MM.1S (cell line): ENCODE results near the gene KRT5.
"Not testable (repeated sequence)": the region's sequence is repeated elsewhere in the genome, so short reads cannot be mapped to it uniquely, and the experiment has no call there.

ENCODE experiments used
- DNase-seq: peaks from one replicate; pipeline ENCODE4 v3.0.0-alpha.2; 2015
- H2AFZ ChIP-seq: fragments of 300-600 bp; sonication (generic); 2 replicates; pipeline ENCODE4 v1.6.0; 2016; ENCODE audit warnings: antibody characterized with exemption, low read length
- H3F3A ChIP-seq: fragments of 300-600 bp; sonication (generic); 2 replicates; pipeline ENCODE4 v1.6.1; 2016; ENCODE audit warnings: mild to moderate bottlenecking, antibody characterized with exemption, low read length, moderate library complexity, mixed read lengths; ENCODE audit not compliant: insufficient read depth
- H3K27ac ChIP-seq: fragments of 300-600 bp; sonication (generic); 2 replicates; pipeline ENCODE4 v1.5.1; 2016; ENCODE audit warnings: mild to moderate bottlenecking, low read length
- H3K27me3 ChIP-seq: fragments of 300-600 bp; sonication (generic); replicated peaks from 2 replicates; pipeline ENCODE4 v1.6.0; 2016; ENCODE audit warnings: low read length; ENCODE audit not compliant: insufficient read depth
- H3K36me3 ChIP-seq: fragments of 300-600 bp; sonication (generic); replicated peaks from 2 replicates; pipeline ENCODE4 v1.6.1; 2016; ENCODE audit warnings: mild to moderate bottlenecking, low read length, mixed read lengths; ENCODE audit not compliant: insufficient read depth
- H3K4me1 ChIP-seq: fragments of 300-600 bp; sonication (generic); 2 replicates; pipeline ENCODE4 v1.6.1; 2016; ENCODE audit warnings: low read length, mixed read lengths
- H3K4me2 ChIP-seq: fragments of 300-600 bp; sonication (generic); 2 replicates; pipeline ENCODE4 v1.6.0; 2016; ENCODE audit warnings: low read depth, low read length
- H3K4me3 ChIP-seq: fragments of 300-600 bp; sonication (generic); 2 replicates; pipeline ENCODE4 v1.5.1; 2016; ENCODE audit warnings: low read length, mixed read lengths
- H3K79me2 ChIP-seq: fragments of 300-600 bp; sonication (generic); 2 replicates; pipeline ENCODE4 v1.6.1; 2016; ENCODE audit warnings: mixed run types, low read length, mixed read lengths
- H3K9ac ChIP-seq: fragments of 300-600 bp; sonication (generic); 2 replicates; pipeline ENCODE4 v1.6.1; 2016; ENCODE audit warnings: low read length, mixed read lengths
- H3K9me2 ChIP-seq: fragments of 300-600 bp; sonication (generic); replicated peaks from 2 replicates; pipeline ENCODE4 v1.6.1; 2016; ENCODE audit warnings: mild to moderate bottlenecking, low read length, mixed read lengths; ENCODE audit not compliant: insufficient read depth
- H3K9me3 ChIP-seq: fragments of 300-600 bp; sonication (generic); replicated peaks from 2 replicates; pipeline ENCODE4 v1.6.1; 2016; ENCODE audit warnings: mild to moderate bottlenecking, low read length, mixed read lengths; ENCODE audit not compliant: insufficient read depth
- H4K20me1 ChIP-seq: fragments of 300-600 bp; sonication (generic); 2 replicates; pipeline ENCODE4 v1.6.1; 2016; ENCODE audit warnings: mild to moderate bottlenecking, low read length, moderate library complexity, mixed read lengths; ENCODE audit not compliant: insufficient read depth
- EZH2 ChIP-seq: fragments of 300-600 bp; sonication (generic); optimal IDR thresholded peaks from 2 replicates; pipeline ENCODE3; 2017; ENCODE audit warnings: low read depth, mild to moderate bottlenecking, antibody characterized with exemption, low read length, mixed read lengths
- EZH2phosphoT487 ChIP-seq: fragments of 300-600 bp; sonication (generic); IDR thresholded peaks from 2 replicates; pipeline ENCODE4 v1.6.1; 2018; ENCODE audit warnings: antibody characterized with exemption, low read length
- TF ChIP-seq, protein P1 (sequence below): fragments of 300-600 bp; sonication (generic); IDR thresholded peaks from 2 replicates; pipeline ENCODE4 v1.5.1; 2016; ENCODE audit warnings: antibody characterized with exemption, low read length, mixed read lengths

KRT5 gene

DNA sequence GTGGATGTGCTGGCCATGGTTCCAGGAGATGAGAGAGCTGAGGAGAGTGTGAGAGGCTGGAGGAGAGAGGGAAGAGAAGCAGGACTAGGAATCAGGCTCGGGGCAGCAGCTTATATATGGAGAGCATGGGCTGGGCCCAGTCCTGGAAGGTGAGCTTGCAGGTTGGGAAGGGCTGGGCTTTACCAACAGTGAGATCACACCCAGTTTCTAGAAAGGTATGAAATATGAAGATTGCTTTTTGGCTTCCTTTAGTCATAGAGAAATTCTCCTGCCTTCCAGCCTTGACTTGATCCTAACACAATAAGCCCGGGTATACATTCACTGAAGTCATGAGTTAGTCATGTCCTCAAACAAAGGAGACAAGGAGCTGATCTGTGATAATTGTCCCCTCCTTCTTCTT, 27.0 kb downstream of the KRT5 start, which contains the start of gene KRT6A:
KRT6A (minus strand) TSS at position 86 of the 400 bp plus-strand sequence; CDS start at position 17, 69 bp downstream.
- no peak within 1 kb of the TSS for H3K4me3 ChIP-seq
- no peak within 1 kb of the TSS for H3K4me2 ChIP-seq
- H3K79me2 ChIP-seq, result no peaks in the 10 kb centered on the region
- no peak within 1 kb of the TSS for H3K9ac ChIP-seq
- H3K9me3 ChIP-seq, result no peaks in the 10 kb centered on the region
- no peak within 1 kb of the TSS for H2AFZ ChIP-seq
- TF ChIP-seq, protein P1, sequence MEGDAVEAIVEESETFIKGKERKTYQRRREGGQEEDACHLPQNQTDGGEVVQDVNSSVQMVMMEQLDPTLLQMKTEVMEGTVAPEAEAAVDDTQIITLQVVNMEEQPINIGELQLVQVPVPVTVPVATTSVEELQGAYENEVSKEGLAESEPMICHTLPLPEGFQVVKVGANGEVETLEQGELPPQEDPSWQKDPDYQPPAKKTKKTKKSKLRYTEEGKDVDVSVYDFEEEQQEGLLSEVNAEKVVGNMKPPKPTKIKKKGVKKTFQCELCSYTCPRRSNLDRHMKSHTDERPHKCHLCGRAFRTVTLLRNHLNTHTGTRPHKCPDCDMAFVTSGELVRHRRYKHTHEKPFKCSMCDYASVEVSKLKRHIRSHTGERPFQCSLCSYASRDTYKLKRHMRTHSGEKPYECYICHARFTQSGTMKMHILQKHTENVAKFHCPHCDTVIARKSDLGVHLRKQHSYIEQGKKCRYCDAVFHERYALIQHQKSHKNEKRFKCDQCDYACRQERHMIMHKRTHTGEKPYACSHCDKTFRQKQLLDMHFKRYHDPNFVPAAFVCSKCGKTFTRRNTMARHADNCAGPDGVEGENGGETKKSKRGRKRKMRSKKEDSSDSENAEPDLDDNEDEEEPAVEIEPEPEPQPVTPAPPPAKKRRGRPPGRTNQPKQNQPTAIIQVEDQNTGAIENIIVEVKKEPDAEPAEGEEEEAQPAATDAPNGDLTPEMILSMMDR, result no peak
- TF ChIP-seq EZH2 (no peak), EZH2phosphoT487 (no peak)
- H3K9me2 ChIP-seq, result no peaks in the 10 kb centered on the region
- no peak for DNase-seq
- no peaks in the 10 kb centered on the region for H4K20me1 ChIP-seq
- H3K27me3 ChIP-seq, result peaks cover 37% of the 10 kb centered on the region
- no peaks in the 10 kb centered on the region for H3K36me3 ChIP-seq
- no peak within 1 kb of the TSS for H3K27ac ChIP-seq
- no peaks in the 10 kb centered on the region for H3K4me1 ChIP-seq
- no peaks in the 10 kb centered on the region for H3F3A ChIP-seq

DNA sequence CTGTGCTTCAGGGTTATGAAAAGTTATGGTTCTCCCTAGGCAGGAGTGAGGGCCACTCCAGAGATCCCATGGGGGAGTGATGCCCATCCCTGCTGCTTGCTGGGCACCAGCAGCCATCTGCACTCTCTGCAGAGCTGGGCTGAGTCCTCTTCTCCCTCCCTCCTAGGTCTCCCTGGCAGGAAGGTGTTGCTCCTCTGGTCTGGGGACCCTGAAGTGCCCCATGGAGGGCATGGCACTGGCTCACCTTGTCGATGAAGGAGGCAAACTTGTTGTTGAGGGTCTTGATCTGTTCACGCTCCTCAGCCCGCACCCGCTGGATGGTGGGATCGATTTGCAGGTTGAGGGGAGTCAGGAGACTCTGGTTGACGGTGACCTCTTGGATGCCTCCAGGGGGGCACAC, 27.8 kb downstream of the KRT5 start:
- not testable (repeated sequence) for H3F3A ChIP-seq, H4K20me1 ChIP-seq, DNase-seq, H3K9me2 ChIP-seq, H3K27ac ChIP-seq, H3K4me3 ChIP-seq, H3K79me2 ChIP-seq, H3K9ac ChIP-seq, H3K9me3 ChIP-seq, H3K36me3 ChIP-seq, H3K4me1 ChIP-seq, H3K4me2 ChIP-seq, H2AFZ ChIP-seq
- peaks cover 33% of the 10 kb centered on the region for H3K27me3 ChIP-seq

GRCh38 chr12:52491495-52491894, 28.7 kb downstream of the KRT5 start:
- peaks cover 33% of the 10 kb centered on the region for H3K27me3 ChIP-seq
- not testable (repeated sequence) for H3K4me2 ChIP-seq, H3K4me3 ChIP-seq, H3K36me3 ChIP-seq, H3K9me3 ChIP-seq, H3F3A ChIP-seq, DNase-seq, H3K79me2 ChIP-seq, H2AFZ ChIP-seq, H3K9me2 ChIP-seq, H3K27ac ChIP-seq, H3K4me1 ChIP-seq, H4K20me1 ChIP-seq, H3K9ac ChIP-seq

DNA sequence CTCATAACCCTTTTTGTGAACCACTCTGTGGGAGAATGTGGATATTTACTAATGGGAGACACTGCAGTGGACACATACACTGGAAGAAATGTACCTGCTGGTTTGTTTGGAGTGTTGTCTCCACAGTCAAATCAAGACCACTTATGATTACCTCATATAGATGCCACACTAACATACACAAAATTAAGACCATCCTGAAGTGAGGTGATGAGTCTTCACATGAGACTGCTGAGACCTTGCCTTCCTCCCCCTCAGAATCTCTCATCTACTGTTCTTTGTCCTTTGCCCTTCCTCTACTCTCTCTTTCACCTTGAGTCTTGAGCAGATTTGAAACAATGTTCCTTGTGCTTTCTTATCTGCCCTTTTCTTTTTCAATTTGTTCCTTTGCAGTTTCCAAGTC, 31.5 kb downstream of the KRT5 start:
- Histone ChIP-seq H2AFZ (no peak overlapping the region), H3K9me2 (no peaks in the 10 kb centered on the region), H3K4me2 (no peak overlapping the region), H3K4me3 (no peak overlapping the region), H3F3A (no peaks in the 10 kb centered on the region), H3K36me3 (no peaks in the 10 kb centered on the region), H3K9ac (no peak overlapping the region), H3K9me3 (no peaks in the 10 kb centered on the region), H3K79me2 (no peaks in the 10 kb centered on the region), H3K27me3 (peaks cover 32% of the 10 kb centered on the region), H4K20me1 (no peaks in the 10 kb centered on the region), H3K27ac (no peak overlapping the region), H3K4me1 (no peaks in the 10 kb centered on the region)
- no peak for DNase-seq
- no peak for TF ChIP-seq EZH2phosphoT487
- TF ChIP-seq EZH2, result no peak
- TF ChIP-seq, protein P1, result no peak

DNA sequence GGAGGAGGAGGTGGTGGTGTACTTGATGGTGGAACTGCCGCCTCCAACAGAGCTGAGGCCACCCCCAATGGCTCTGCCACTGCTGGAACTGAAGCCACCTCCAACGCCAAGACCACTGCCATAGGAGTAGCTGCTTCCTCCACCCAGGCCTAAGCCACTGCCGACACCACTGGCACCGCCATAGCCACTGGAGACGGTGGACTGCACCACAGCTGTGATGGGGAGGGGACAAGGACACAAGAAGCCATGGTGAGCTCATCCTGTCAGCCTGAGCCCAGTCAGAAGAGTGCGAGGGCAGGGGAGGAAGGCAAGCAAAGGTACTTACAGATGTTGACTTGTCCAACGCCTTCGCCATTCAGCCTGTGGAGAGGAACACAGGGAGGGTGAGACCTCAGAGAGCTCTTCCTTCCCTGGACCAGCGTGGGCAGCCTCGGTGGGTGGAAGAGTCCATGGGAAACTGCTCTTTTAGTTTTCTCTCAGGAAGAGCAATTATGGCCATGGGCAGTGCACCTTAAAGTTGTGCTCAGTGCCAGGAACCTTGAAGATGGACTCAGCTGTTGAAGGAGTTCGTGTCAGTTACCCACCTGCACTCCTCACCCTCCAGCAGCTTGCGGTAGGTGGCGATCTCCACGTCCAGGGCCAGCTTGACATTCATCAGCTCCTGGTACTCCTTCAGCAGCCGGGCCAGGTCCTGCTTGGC, 32.3 kb downstream of the KRT5 start:
- not testable (repeated sequence) for H2AFZ ChIP-seq, H4K20me1 ChIP-seq, H3K4me2 ChIP-seq, H3K9ac ChIP-seq, DNase-seq, H3K9me3 ChIP-seq, H3F3A ChIP-seq, H3K36me3 ChIP-seq, H3K9me2 ChIP-seq, H3K27ac ChIP-seq, H3K79me2 ChIP-seq, H3K4me1 ChIP-seq, H3K4me3 ChIP-seq
- H3K27me3 ChIP-seq, result peaks cover 24% of the 10 kb centered on the region
